Measurements from ENCODE around the gene INPP5A. TPM values are rescaled to one million over a fixed set of nuclear protein-coding genes. Genes with fewer than 3 reads are reported as not detected.

INPP5A gene
- total and polyA plus RNA-seq, 10 of the 15 experiments (the other 5 are each of a cell fraction or from before 2014, with no cell fraction given), result 0.52 to 15.0 (median 6.3) TPM

- Histone ChIP-seq H3K4me1 (ENCODE audit: control insufficient read depth, insufficient read depth, low read length) (no peaks in the 10 kb centered on the region), H3K27ac (ENCODE audit: control insufficient read depth, insufficient read depth) (no peak overlapping the region), H3K9me3 (replicated peaks; ENCODE audit: control insufficient read depth, insufficient read depth, low read length) (no peaks in the 10 kb centered on the region; the same call in 2 of the 3 replicates), H3K4me3 (no peak overlapping the region), H3K4me2 (ENCODE audit: control insufficient read depth, insufficient read depth) (no peak overlapping the region), H3K36me3 (ENCODE audit: control insufficient read depth in 2 of 2, insufficient read depth in 2 of 2, low read length in 1 of 2) (no peaks in the 10 kb centered on the region), H4K20me1 (ENCODE audit: control insufficient read depth, insufficient read depth) (no peaks in the 10 kb centered on the region), H2AFZ (ENCODE audit: control insufficient read depth, low read depth, low read length) (no peak overlapping the region), H3K79me2 (ENCODE audit: control insufficient read depth, insufficient read depth, low read length) (no peaks in the 10 kb centered on the region), H3K27me3 (replicated peaks in 1 of 2; ENCODE audit: control insufficient read depth in 2 of 2, insufficient read depth in 2 of 2, low read length in 1 of 2) (no peaks in the 10 kb centered on the region), H3K9ac (ENCODE audit: control insufficient read depth, insufficient read depth, low read length) (no peak overlapping the region)
- no peak for ATAC-seq
- SMC1A ChIA-PET (ENCODE audit: uncharacterized antibody, unreplicated experiment), result no interaction called here
- RAD21 ChIA-PET (ENCODE audit: unreplicated experiment), result no interaction called here
- 84% methylated on average over 6 of the region's 6 CpGs for WGBS (ENCODE audit: insufficient coverage, insufficient replicate concordance, low lambda C conversion rate, missing lambda C conversion rate)
- no peak for TF ChIP-seq EP300 (IDR thresholded peaks at IDR 0.05; ENCODE audit: borderline replicate concordance in 1 of 2, control insufficient read depth in 1 of 2, low read depth in 2 of 2, low read length in 2 of 2)
- TF ChIP-seq, protein P1, sequence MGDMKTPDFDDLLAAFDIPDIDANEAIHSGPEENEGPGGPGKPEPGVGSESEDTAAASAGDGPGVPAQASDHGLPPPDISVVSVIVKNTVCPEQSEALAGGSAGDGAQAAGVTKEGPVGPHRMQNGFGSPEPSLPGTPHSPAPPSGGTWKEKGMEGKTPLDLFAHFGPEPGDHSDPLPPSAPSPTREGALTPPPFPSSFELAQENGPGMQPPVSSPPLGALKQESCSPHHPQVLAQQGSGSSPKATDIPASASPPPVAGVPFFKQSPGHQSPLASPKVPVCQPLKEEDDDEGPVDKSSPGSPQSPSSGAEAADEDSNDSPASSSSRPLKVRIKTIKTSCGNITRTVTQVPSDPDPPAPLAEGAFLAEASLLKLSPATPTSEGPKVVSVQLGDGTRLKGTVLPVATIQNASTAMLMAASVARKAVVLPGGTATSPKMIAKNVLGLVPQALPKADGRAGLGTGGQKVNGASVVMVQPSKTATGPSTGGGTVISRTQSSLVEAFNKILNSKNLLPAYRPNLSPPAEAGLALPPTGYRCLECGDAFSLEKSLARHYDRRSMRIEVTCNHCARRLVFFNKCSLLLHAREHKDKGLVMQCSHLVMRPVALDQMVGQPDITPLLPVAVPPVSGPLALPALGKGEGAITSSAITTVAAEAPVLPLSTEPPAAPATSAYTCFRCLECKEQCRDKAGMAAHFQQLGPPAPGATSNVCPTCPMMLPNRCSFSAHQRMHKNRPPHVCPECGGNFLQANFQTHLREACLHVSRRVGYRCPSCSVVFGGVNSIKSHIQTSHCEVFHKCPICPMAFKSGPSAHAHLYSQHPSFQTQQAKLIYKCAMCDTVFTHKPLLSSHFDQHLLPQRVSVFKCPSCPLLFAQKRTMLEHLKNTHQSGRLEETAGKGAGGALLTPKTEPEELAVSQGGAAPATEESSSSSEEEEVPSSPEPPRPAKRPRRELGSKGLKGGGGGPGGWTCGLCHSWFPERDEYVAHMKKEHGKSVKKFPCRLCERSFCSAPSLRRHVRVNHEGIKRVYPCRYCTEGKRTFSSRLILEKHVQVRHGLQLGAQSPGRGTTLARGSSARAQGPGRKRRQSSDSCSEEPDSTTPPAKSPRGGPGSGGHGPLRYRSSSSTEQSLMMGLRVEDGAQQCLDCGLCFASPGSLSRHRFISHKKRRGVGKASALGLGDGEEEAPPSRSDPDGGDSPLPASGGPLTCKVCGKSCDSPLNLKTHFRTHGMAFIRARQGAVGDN (IDR thresholded peaks at IDR 0.05), result no peak
- TF ChIP-seq FOXK2 (IDR thresholded peaks at IDR 0.05), result no peak
- TF ChIP-seq USF1 (IDR thresholded peaks at IDR 0.05; ENCODE audit: borderline replicate concordance, extremely low read length, insufficient read depth, low read depth, low read length), result no peak
- TF ChIP-seq TAF1 (IDR thresholded peaks at IDR 0.05; ENCODE audit: borderline replicate concordance, low read depth, low read length), result no peak
- no peak for TF ChIP-seq MEF2A (IDR thresholded peaks at IDR 0.05; ENCODE audit: insufficient read depth, low read depth, low read length)
- no peak for TF ChIP-seq CREB1 (IDR thresholded peaks at IDR 0.05; ENCODE audit: low read depth)
- no peak for TF ChIP-seq CBX3 (IDR thresholded peaks at IDR 0.05; ENCODE audit: borderline replicate concordance, low read depth)
- no peak for TF ChIP-seq HSF1 (IDR thresholded peaks at IDR 0.05; ENCODE audit: low read depth, low read length)
- TF ChIP-seq TARDBP (IDR thresholded peaks at IDR 0.05; ENCODE audit: borderline replicate concordance), result no peak
- no peak for TF ChIP-seq CBFB (IDR thresholded peaks at IDR 0.05; ENCODE audit: low read depth)
- TF ChIP-seq CEBPB (IDR thresholded peaks at IDR 0.05; ENCODE audit: borderline replicate concordance in 1 of 2, low read depth in 2 of 2, low read length in 2 of 2), result no peak
- no peak for TF ChIP-seq IRF4 (IDR thresholded peaks at IDR 0.05; ENCODE audit: low read depth, low read length)
- no peak for TF ChIP-seq BMI1 (IDR thresholded peaks at IDR 0.05; ENCODE audit: borderline replicate concordance)
- no peak for TF ChIP-seq IKZF1 (conservative IDR thresholded peaks at IDR 0.05)
- TF ChIP-seq MXI1 (IDR thresholded peaks at IDR 0.05; ENCODE audit: low read depth, low read length), result no peak
- no peak for DNase-seq (ENCODE audit: low read depth, low spot score)
- POLR2A ChIA-PET, result no interaction called here
- intact Hi-C loops (cut with micrococcal nuclease; ENCODE audit: unreplicated experiment) (no loop called here), in situ Hi-C loops (cut with MboI) (no loop called here)
- no peak for FAIRE-seq
- no TSS peak for BruUV-seq (replicated peaks)
- CTCF ChIA-PET, result no interaction called here
These were observed 184.1 kb downstream of the INPP5A start for GRCh38 chr10:132721725-132722124.

All from GM12878 (cell line).